ENCODE measurements around the gene SLC34A1. TPM values are rescaled to one million over a fixed set of nuclear protein-coding genes. Genes with fewer than 3 reads are reported as not detected.

Gene SLC34A1
- total and polyA plus RNA-seq, 2 donors (not counting 1 experiment from before 2014, with no cell fraction given): 0.06 TPM; not detected in 1

DNA sequence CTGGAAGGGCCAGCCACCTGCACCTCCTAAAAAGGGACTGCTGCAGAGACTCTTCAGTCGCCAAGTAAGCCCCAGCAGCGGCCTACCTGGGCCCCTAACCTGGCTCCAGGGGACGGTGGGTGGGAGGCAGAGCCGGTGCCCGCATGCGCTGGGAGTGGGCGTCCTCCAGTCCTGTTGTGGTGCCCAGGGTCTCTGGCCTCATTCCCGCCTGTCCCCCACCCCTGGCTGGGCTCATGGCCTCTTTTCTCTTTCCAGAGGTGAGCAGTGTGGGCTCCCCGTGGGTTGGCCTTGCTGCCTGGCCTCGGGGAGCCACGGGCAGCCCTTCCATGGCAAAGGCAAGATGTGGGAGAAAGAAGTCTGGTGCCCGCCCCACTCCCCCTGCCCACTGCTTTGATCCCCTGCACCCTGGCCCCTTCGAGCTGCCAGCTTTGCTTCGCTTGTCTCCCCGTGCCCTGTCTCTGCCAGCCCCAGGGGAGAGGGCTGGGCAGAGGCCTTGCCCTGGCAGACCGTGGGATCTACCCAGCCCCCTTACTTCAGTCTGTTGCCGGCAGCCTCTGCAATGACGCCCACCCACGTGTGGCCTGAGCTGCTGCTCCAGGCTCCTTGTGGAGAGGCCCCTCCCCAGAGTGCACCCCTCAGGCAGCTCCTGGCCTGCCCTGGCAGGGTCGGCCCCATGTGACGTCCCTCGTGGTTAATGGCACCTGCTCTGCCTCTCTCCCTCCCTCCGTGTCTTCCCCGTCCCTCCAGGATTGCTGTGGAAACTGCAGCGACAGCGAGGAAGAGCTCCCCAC, 57.0 kb downstream of the SLC34A1 start:
- peaks cover 4 to 66% of the 10 kb centered on the region in 2 experiments for H3K36me3 ChIP-seq (replicated peaks in 1 of 2; ENCODE audit: control extremely low read depth in 1 of 2, control insufficient read depth in 1 of 2, extremely low read depth in 1 of 2, insufficient read depth in 2 of 2, low read length in 1 of 2)
- no peaks in the 10 kb centered on the region for H3K27me3 ChIP-seq (replicated peaks in 1 of 4; ENCODE audit: control extremely low read depth in 1 of 4, control insufficient read depth in 3 of 4, insufficient read depth in 4 of 4, low read length in 3 of 4)
- H2AFZ ChIP-seq (ENCODE audit: insufficient read depth, low read depth, low read length, poor library complexity, severe bottlenecking): no peak overlapping the region
- Mint-ChIP-seq H3K27me3 (no peaks in the 10 kb centered on the region), H3K9me3 (ENCODE audit: insufficient read depth) (no peaks in the 10 kb centered on the region), H3K27ac (no peak overlapping the region), H3K4me1 (peaks cover 36% of the 10 kb centered on the region), H3K4me3 (no peak overlapping the region)
- TF ChIP-seq CTCF (IDR thresholded peaks at IDR 0.05) (no peak), EZH2 (IDR thresholded peaks at IDR 0.05; ENCODE audit: borderline replicate concordance, insufficient read depth, low read depth, low read length, poor library complexity, severe bottlenecking) (no peak)
- ChIA-PET CTCF (interaction anchor here (1.2 to 21.3 kb wide), 4 partner anchors 12 to 36 kb away, joined by 3 to 628 read pairs (median 102); partner anchors contain the start of genes F12, GRK6 and PFN3), POLR2A (interaction anchor here (10.8 kb wide), 1 partner anchor 10 kb away, joined by 103 read pairs; no protein-coding TSS in a partner anchor)
- H3K9me3 ChIP-seq (ENCODE audit: control extremely low read depth in 1 of 3, control insufficient read depth in 2 of 3, insufficient read depth in 1 of 3, low read length in 2 of 3): no peaks in the 10 kb centered on the region
- peaks cover 17 to 22% of the 10 kb centered on the region in 2 donors for H3K4me1 ChIP-seq (ENCODE audit: control insufficient read depth in 2 of 2, insufficient read depth in 2 of 2, low read length in 2 of 2)
- H3K9ac ChIP-seq (ENCODE audit: low read length): no peak overlapping the region
- H4K20me1 ChIP-seq (ENCODE audit: control insufficient read depth, insufficient read depth, low read length, poor library complexity, severe bottlenecking): peaks cover 87% of the 10 kb centered on the region
- intact Hi-C loops (cut with micrococcal nuclease): no loop called here
- peaks cover 16% of the 10 kb centered on the region for H3K79me2 ChIP-seq (ENCODE audit: control insufficient read depth, insufficient read depth, low read length)
- no peak overlapping the region for H3K4me2 ChIP-seq (replicated peaks; ENCODE audit: low read depth, low read length, poor library complexity, severe bottlenecking)
- no peak overlapping the region for H3K4me3 ChIP-seq (ENCODE audit: control extremely low read depth in 1 of 5, extremely low read depth in 1 of 5, insufficient read depth in 1 of 5, low read depth in 2 of 5, low read length in 4 of 5)
- H3K27ac ChIP-seq (ENCODE audit: low read length in 2 of 2): no peak overlapping the region
- DNase-seq (no peak), ATAC-seq (ENCODE audit: low read depth) (no peak)
- WGBS (ENCODE audit: insufficient coverage): 91% methylated on average over 23 of the region's 26 CpGs
